Caco-2 (cell line): ENCODE measurements around the gene FAT1. TPM values are rescaled to one million over a fixed set of nuclear protein-coding genes. Genes with fewer than 3 reads are reported as not detected.
A peak's percentile ranks its signal among the peaks of the same experiment; 100 is the strongest.

Experiments used
- BruUV-seq: library from RNA; stranded (reverse); fragments of 400-500 nt; replicated peaks from 2 replicates; lab custom pipeline; 2021; lab: Mats Ljungman, UMichigan
- CTCF ChIA-PET: fragments of 300-600 bp; sonication (Branson Sonifier 250); formaldehyde crosslinking; loops from one replicate; lab custom pipeline; 2022; ENCODE audit warnings: antibody characterized with exemption; lab: Charles Lee
- POLR2A ChIA-PET: fragments of 300-600 bp; sonication (Branson Sonifier 250); formaldehyde crosslinking; loops from one replicate; lab custom pipeline; 2022; ENCODE audit warnings: antibody characterized with exemption; lab: Charles Lee
- DNase-seq, 2 experiments: peaks; one replicate each; pipeline versions ENCODE4 v3.0.0 to v3.0.0-alpha.2; 2020 to 2022
- H3K27me3 ChIP-seq: replicated peaks from 2 replicates; pipeline ENCODE4 v1.6.0; 2011; ENCODE audit warnings: low read length; ENCODE audit not compliant: control insufficient read depth, insufficient read depth
- H3K36me3 ChIP-seq: 2 replicates; pipeline ENCODE4 v1.5.1; 2011; ENCODE audit warnings: low read length; ENCODE audit not compliant: control insufficient read depth, insufficient read depth
- H3K4me1 ChIP-seq: fragments of 250-450 bp; sonication (Bioruptor Pico); 2 replicates; pipeline ENCODE4 v1.5.1; 2020; ENCODE audit warnings: mild to moderate bottlenecking
- H3K4me3 ChIP-seq: 2 replicates; pipeline ENCODE4 v1.5.1; 2011; ENCODE audit warnings: low read depth, mild to moderate bottlenecking, control low read depth, low read length
- H3K9me3 ChIP-seq: fragments of 250-450 bp; sonication (Bioruptor Pico); 2 replicates; pipeline ENCODE4 v1.5.1; 2020; ENCODE audit warnings: mild to moderate bottlenecking, moderate library complexity
- H3K27ac Mint-ChIP-seq: one replicate; pipeline ENCODE4 v1.8.0; 2022; ENCODE audit warnings: mixed read lengths; ENCODE audit not compliant: unreplicated experiment
- H3K27me3 Mint-ChIP-seq: one replicate; pipeline ENCODE4 v1.8.0; 2022; ENCODE audit warnings: mixed read lengths; ENCODE audit not compliant: insufficient read depth, unreplicated experiment
- H3K36me3 Mint-ChIP-seq: one replicate; pipeline ENCODE4 v1.8.0; 2022; ENCODE audit warnings: mild to moderate bottlenecking, mixed read lengths; ENCODE audit not compliant: insufficient read depth, unreplicated experiment
- H3K4me1 Mint-ChIP-seq: one replicate; pipeline ENCODE4 v1.8.0; 2022; ENCODE audit warnings: low read depth, mixed read lengths; ENCODE audit not compliant: unreplicated experiment
- H3K4me3 Mint-ChIP-seq: one replicate; pipeline ENCODE4 v1.8.0; 2022; ENCODE audit warnings: mild to moderate bottlenecking, moderate library complexity, mixed read lengths; ENCODE audit not compliant: unreplicated experiment
- H3K9me3 Mint-ChIP-seq: one replicate; pipeline ENCODE4 v1.8.0; 2022; ENCODE audit warnings: mixed read lengths; ENCODE audit not compliant: unreplicated experiment
- CTCF ChIP-seq, 2 experiments: fragments of 200-600 bp in 1 of 2; IDR thresholded peaks; 1 replicate in 1 of 2; 2 replicates in 1 of 2; pipeline versions ENCODE4 v1.5.1 to v1.8.0; 2011 to 2022; ENCODE audit warnings: antibody characterized with exemption in 1 of 2, control low read depth in 1 of 2, inconsistent platforms in 1 of 2, low read depth in 1 of 2, low read length in 1 of 2, mild to moderate bottlenecking in 1 of 2, moderate library complexity in 1 of 2; ENCODE audit not compliant: insufficient read depth in 1 of 2, severe bottlenecking in 1 of 2, unreplicated experiment in 1 of 2
- intact Hi-C: fragments of 100-400 bp; cut with micrococcal nuclease; formaldehyde crosslinking; loops from one replicate; pipeline ENCODE4 v1.10.0; 2022; ENCODE audit not compliant: unreplicated experiment
- total RNA-seq: library from RNA; stranded (reverse); gene quantifications from 2 replicates; pipeline ENCODE4 v1.2.3, GENCODE V29; 2022

Gene FAT1
- total RNA-seq, 1 experiment from 2014 or later = 135 TPM

GRCh38 chr4:186687265-186687664 lies 36.4 kb downstream of the FAT1 start:
- Histone ChIP-seq H3K4me1 (peaks cover 72% of the 10 kb centered on the region), H3K36me3 (no peaks in the 10 kb centered on the region), H3K27me3 (no peaks in the 10 kb centered on the region), H3K4me3 (no peak overlapping the region), H3K9me3 (no peaks in the 10 kb centered on the region)
- peak overlapping the region; percentile 87 for H3K27ac Mint-ChIP-seq
- H3K36me3 Mint-ChIP-seq = peaks cover 35% of the 10 kb centered on the region
- H3K4me3 Mint-ChIP-seq = no peak overlapping the region
- TF ChIP-seq CTCF (IDR thresholded peaks at IDR 0.05; ENCODE audit: insufficient read depth in 1 of 2, low read depth in 1 of 2, low read length in 1 of 2, severe bottlenecking in 1 of 2, unreplicated experiment in 1 of 2) = no peak
- DNase-seq = no peak
- intact Hi-C loops = no loop called here
- no TSS peak for BruUV-seq
- no peaks in the 10 kb centered on the region for H3K9me3 Mint-ChIP-seq
- H3K27me3 Mint-ChIP-seq = no peaks in the 10 kb centered on the region
- ChIA-PET CTCF (no interaction called here), POLR2A (no interaction called here)
- peaks cover 53% of the 10 kb centered on the region for H3K4me1 Mint-ChIP-seq

GRCh38 chr4:186685767-186686183 lies 37.9 kb downstream of the FAT1 start:
- Mint-ChIP-seq H3K4me3 (peak overlapping the region; percentile 57), H3K36me3 (peaks cover 35% of the 10 kb centered on the region), H3K27ac (peak overlapping the region; percentile 87), H3K27me3 (no peaks in the 10 kb centered on the region), H3K4me1 (peaks cover 53% of the 10 kb centered on the region), H3K9me3 (no peaks in the 10 kb centered on the region)
- no peaks in the 10 kb centered on the region for H3K36me3 ChIP-seq
- no peak for TF ChIP-seq CTCF (IDR thresholded peaks at IDR 0.05; ENCODE audit: insufficient read depth in 1 of 2, low read depth in 1 of 2, low read length in 1 of 2, severe bottlenecking in 1 of 2, unreplicated experiment in 1 of 2)
- ChIA-PET CTCF (interaction anchor here (0.7 to 1.4 kb wide), 2 partner anchors 9 to 16 kb away, joined by 3 to 5 read pairs; no protein-coding TSS in a partner anchor), POLR2A (interaction anchor here (1.3 kb wide), 1 partner anchor 38 kb away, joined by 4 read pairs; the partner anchor contains the start of gene FAT1)
- no peaks in the 10 kb centered on the region for H3K9me3 ChIP-seq
- peak in 1 of 2 experiments; percentile 49 for DNase-seq
- H3K27me3 ChIP-seq = no peaks in the 10 kb centered on the region
- no TSS peak for BruUV-seq
- H3K4me3 ChIP-seq = no peak overlapping the region
- intact Hi-C loops = loop anchor here (1.0 kb wide), 5 partner anchors 9 to 63 kb away; partner anchors contain the start of gene FAT1
- peaks cover 83% of the 10 kb centered on the region for H3K4me1 ChIP-seq

- peak; percentile 81 to 88 for DNase-seq
- no peaks in the 10 kb centered on the region for H3K36me3 ChIP-seq
- no peaks in the 10 kb centered on the region for H3K27me3 ChIP-seq
- peak overlapping the region; percentile 3; the same call in 1 of the 2 replicates for H3K4me3 ChIP-seq
- CTCF ChIA-PET = interaction anchor here (1.4 kb wide), 1 partner anchor 15 kb away, joined by 5 read pairs; no protein-coding TSS in a partner anchor
- H3K9me3 ChIP-seq = no peaks in the 10 kb centered on the region
- intact Hi-C loops = loop anchor here (1.0 kb wide), 5 partner anchors 9 to 63 kb away; partner anchors contain the start of gene FAT1
- POLR2A ChIA-PET = interaction anchor here (1.3 kb wide), 1 partner anchor 39 kb away, joined by 4 read pairs; the partner anchor contains the start of gene FAT1
- Mint-ChIP-seq H3K27ac (peak overlapping the region; percentile 87), H3K4me1 (peaks cover 59% of the 10 kb centered on the region), H3K36me3 (peaks cover 38% of the 10 kb centered on the region), H3K27me3 (no peaks in the 10 kb centered on the region), H3K4me3 (peak overlapping the region; percentile 57), H3K9me3 (no peaks in the 10 kb centered on the region)
- no peak for TF ChIP-seq CTCF (IDR thresholded peaks at IDR 0.05; ENCODE audit: insufficient read depth in 1 of 2, low read depth in 1 of 2, low read length in 1 of 2, severe bottlenecking in 1 of 2, unreplicated experiment in 1 of 2)
- H3K4me1 ChIP-seq = peaks cover 85% of the 10 kb centered on the region
- no TSS peak for BruUV-seq
Observed at GRCh38 chr4:186684889-186685309, 38.8 kb downstream of the FAT1 start.
